Endothelial cell of umbilical vein (primary cell): ENCODE data around the gene ANXA6. TPM values are rescaled to one million over a fixed set of nuclear protein-coding genes. Genes with fewer than 3 reads are reported as not detected.

ENCODE experiments used
- BruUV-seq: library from RNA; stranded (reverse); fragments of 400-500 nt; replicated peaks from 2 replicates; lab custom pipeline; 2021; lab: Mats Ljungman, UMichigan
- CTCF ChIA-PET: fragments of 300-600, 350-600 bp; sonication (Branson Sonifier 250); formaldehyde crosslinking; loops from one replicate; lab custom pipeline; 2021; ENCODE audit warnings: antibody characterized with exemption, inconsistent platforms; lab: Charles Lee
- POLR2A ChIA-PET: fragments of 300-600, 350-600 bp; sonication (Branson Sonifier 250); formaldehyde crosslinking; loops from one replicate; lab custom pipeline; 2021; ENCODE audit warnings: antibody characterized with exemption, inconsistent platforms; lab: Charles Lee
- DNase-seq: peaks from one replicate; pipeline ENCODE4 v3.0.0-alpha.2; 2011; ENCODE audit warnings: low read depth, low spot score
- FAIRE-seq: peaks from 2 replicates; lab custom pipeline; 2011; peaks lifted over from hg19 to GRCh38; lab: Jason Lieb, UNC
- H2AFZ ChIP-seq: 2 replicates; pipeline ENCODE4 v1.6.0; 2012; ENCODE audit warnings: low read depth, low read length, control low read depth, inconsistent platforms
- H3K27ac ChIP-seq: 2 replicates; pipeline ENCODE4 v1.5.1; 2011; ENCODE audit warnings: low read depth, mild to moderate bottlenecking, control low read depth, low read length, moderate library complexity; ENCODE audit not compliant: insufficient read depth
- H3K27me3 ChIP-seq, 2 experiments: 2 replicates each; pipeline versions ENCODE4 v1.6.0 to v1.6.1; 2011; ENCODE audit warnings: low read length in 2 of 2, mixed read lengths in 1 of 2; ENCODE audit not compliant: control insufficient read depth in 2 of 2, insufficient read depth in 2 of 2
- H3K36me3 ChIP-seq, 2 experiments: 2 replicates in 1 of 2; 3 replicates in 1 of 2; pipeline ENCODE4 v1.5.1; 2011; ENCODE audit warnings: low read length in 2 of 2, mild to moderate bottlenecking in 1 of 2, moderate library complexity in 1 of 2; ENCODE audit not compliant: control insufficient read depth in 2 of 2, insufficient read depth in 2 of 2; ENCODE audit errors: extremely low read depth in 1 of 2
- H3K4me1 ChIP-seq: 3 replicates; pipeline ENCODE4 v1.5.1; 2011; ENCODE audit warnings: mild to moderate bottlenecking, low read length; ENCODE audit not compliant: control insufficient read depth, insufficient read depth; ENCODE audit errors: extremely low read depth
- H3K4me2 ChIP-seq: 2 replicates; pipeline ENCODE4 v1.6.1; 2011; ENCODE audit warnings: low read length, control low read depth, mixed read lengths; ENCODE audit not compliant: insufficient read depth
- H3K4me3 ChIP-seq, 3 experiments: fragments of 200-600 bp in 1 of 3; sonication (generic), shearing (Covaris generic) in 1 of 3; replicated peaks in 1 of 3; 2 replicates each; pipeline ENCODE4 v1.5.1; 2011 to 2016; ENCODE audit warnings: control low read depth in 3 of 3, low read length in 3 of 3, mild to moderate bottlenecking in 2 of 3, inconsistent platforms in 1 of 3, low read depth in 1 of 3, moderate library complexity in 1 of 3; ENCODE audit not compliant: insufficient read depth in 1 of 3
- H3K79me2 ChIP-seq: 2 replicates; pipeline ENCODE4 v1.6.0; 2012; ENCODE audit warnings: low read length, inconsistent platforms; ENCODE audit not compliant: control insufficient read depth, insufficient read depth
- H3K9ac ChIP-seq: replicated peaks from 2 replicates; pipeline ENCODE3; 2011; ENCODE audit warnings: low read length, control low read depth; ENCODE audit not compliant: insufficient read depth; ENCODE audit errors: extremely low read depth
- H3K9me1 ChIP-seq: replicated peaks from 3 replicates; pipeline ENCODE4 v1.6.0; 2011; ENCODE audit warnings: mild to moderate bottlenecking, low read length; ENCODE audit not compliant: control insufficient read depth, insufficient read depth; ENCODE audit errors: extremely low read depth
- H3K9me3 ChIP-seq: replicated peaks from 2 replicates; pipeline ENCODE4 v1.5.1; 2012; ENCODE audit warnings: low read length, inconsistent platforms; ENCODE audit not compliant: control insufficient read depth, insufficient read depth
- H4K20me1 ChIP-seq: replicated peaks from 2 replicates; pipeline ENCODE3; 2011; ENCODE audit warnings: mild to moderate bottlenecking, low read length; ENCODE audit not compliant: control insufficient read depth, insufficient read depth; ENCODE audit errors: extremely low read depth
- CTCF ChIP-seq, 2 donors: IDR thresholded peaks; 1 replicate in 1 of 2; 2 replicates in 1 of 2; pipeline ENCODE4 v1.5.1; 2011; ENCODE audit warnings: low read length in 2 of 2, mild to moderate bottlenecking in 2 of 2, moderate library complexity in 2 of 2, control low read depth in 1 of 2, inconsistent platforms in 1 of 2, low read depth in 1 of 2; ENCODE audit not compliant: insufficient read depth in 1 of 2; ENCODE audit errors: extremely low read depth in 1 of 2
- EZH2 ChIP-seq: IDR thresholded peaks from 2 replicates; pipeline ENCODE4 v1.6.1; 2012; ENCODE audit warnings: borderline replicate concordance, low read depth, mild to moderate bottlenecking, moderate library complexity, low read length, inconsistent platforms; ENCODE audit not compliant: severe bottlenecking
- FOS ChIP-seq: IDR thresholded peaks from 2 replicates; pipeline ENCODE4 v1.6.1; 2011; ENCODE audit warnings: mild to moderate bottlenecking, low read length, moderate library complexity, borderline replicate concordance; ENCODE audit not compliant: insufficient read depth
- GATA2 ChIP-seq: IDR thresholded peaks from 2 replicates; pipeline ENCODE4 v1.7.0; 2011; ENCODE audit warnings: low read depth, mild to moderate bottlenecking, moderate library complexity, mixed read lengths, low read length; ENCODE audit not compliant: insufficient read length, insufficient read depth
- JUN ChIP-seq: IDR thresholded peaks from 2 replicates; pipeline ENCODE4 v1.6.1; 2011; ENCODE audit warnings: borderline replicate concordance, low read depth; ENCODE audit not compliant: insufficient read length, insufficient read depth
- MAX ChIP-seq: IDR thresholded peaks from 2 replicates; pipeline ENCODE4 v1.6.1; 2011; ENCODE audit not compliant: insufficient read depth, insufficient read length
- MYC ChIP-seq: IDR thresholded peaks from one replicate; pipeline ENCODE4 v1.6.1; 2011; ENCODE audit warnings: mild to moderate bottlenecking, low read depth, low read length
- POLR2A ChIP-seq: IDR thresholded peaks from 2 replicates; pipeline ENCODE4 v1.6.1; 2012; ENCODE audit warnings: low read depth, mild to moderate bottlenecking, control low read depth, low read length
- POLR2AphosphoS5 ChIP-seq: IDR thresholded peaks from 2 replicates; pipeline ENCODE4 v1.6.1; 2012; ENCODE audit warnings: low read depth, mild to moderate bottlenecking, control low read depth, low read length, moderate library complexity; ENCODE audit not compliant: insufficient read depth
- dilution Hi-C: fragments of 300-500 bp; cut with MboI; formaldehyde crosslinking; loops from one replicate; pipeline ENCODE4 v1.15.0; 2019; ENCODE audit warnings: low sequenced_read_pairs; ENCODE audit not compliant: extremely low pct_ligation_motif_present
- intact Hi-C: fragments of 100-400 bp; cut with micrococcal nuclease; formaldehyde crosslinking; loops from one replicate; pipeline ENCODE4 v1.10.0; 2022
- polyA plus RNA-seq, 4 experiments: library from polyadenylated mRNA; depleted of rRNA in 3 of 4; stranded (reverse) in 3 of 4; unstranded in 1 of 4; fragments of >200 nt; gene quantifications; 2 replicates each; pipeline versions ENCODE4 v1.2.1 to v1.2.3, GENCODE V29; 2011 to 2012; ENCODE audit warnings: missing spikeins in 1 of 4
- total RNA-seq: library from RNA; stranded (reverse); gene quantifications from 2 replicates; pipeline ENCODE4 v1.2.3, GENCODE V29; 2021

Gene ANXA6
- total and polyA plus RNA-seq, 2 donors (not counting 3 experiments of a cell fraction or from before 2014, with no cell fraction given), result 195 to 266 TPM

GRCh38 chr5:151107084-151107483, 50.5 kb downstream of the ANXA6 start:
- H3K9ac ChIP-seq, result no peak overlapping the region
- no peak for FAIRE-seq
- ChIA-PET CTCF (interaction anchor here (1.6 to 16.3 kb wide), 2 partner anchors 56 to 58 kb away, joined by 3 to 679 read pairs; no protein-coding TSS in a partner anchor), POLR2A (no interaction called here)
- no peaks in the 10 kb centered on the region for H3K9me1 ChIP-seq
- no peaks in the 10 kb centered on the region for H4K20me1 ChIP-seq
- no TSS peak for BruUV-seq
- H3K27ac ChIP-seq, result no peak overlapping the region
- H3K79me2 ChIP-seq, result no peaks in the 10 kb centered on the region
- H3K36me3 ChIP-seq, result peaks cover 3 to 38% of the 10 kb centered on the region in 2 experiments
- H3K4me2 ChIP-seq, result no peak overlapping the region
- intact Hi-C loops, result no loop called here
- dilution Hi-C loops, result no loop called here
- H3K4me3 ChIP-seq, result no peak overlapping the region
- DNase-seq, result no peak
- TF ChIP-seq MYC (no peak), POLR2A (no peak), JUN (no peak), POLR2AphosphoS5 (no peak), FOS (no peak), GATA2 (no peak), EZH2 (no peak), MAX (no peak), CTCF (IDR thresholded peaks at IDR 0.05; ENCODE audit: extremely low read depth in 1 of 2, insufficient read depth in 1 of 2, low read depth in 1 of 2, low read length in 2 of 2) (no peak)
- no peaks in the 10 kb centered on the region for H3K27me3 ChIP-seq
- H3K9me3 ChIP-seq, result no peaks in the 10 kb centered on the region
- no peaks in the 10 kb centered on the region for H3K4me1 ChIP-seq
- H2AFZ ChIP-seq, result no peak overlapping the region
